Activated CD4-positive, alpha-beta T cell treated with anti-CD3 and anti-CD28 coated beads for 36 hours (primary cell): ENCODE results near the gene GATD1. TPM values are rescaled to one million over a fixed set of nuclear protein-coding genes. Genes with fewer than 3 reads are reported as not detected.

Experiments used
- ATAC-seq: fragments of 200-7000 bp; cut with Tn5 transposase; one replicate; pipeline ENCODE4 v1.10.0; 2021; ENCODE audit warnings: mild to moderate bottlenecking, moderate library complexity
- CTCF ChIA-PET: fragments of 350-600 bp; sonication (Branson Sonifier 250); formaldehyde crosslinking; loops from one replicate; lab custom pipeline; 2021; ENCODE audit warnings: antibody characterized with exemption; lab: Charles Lee
- POLR2A ChIA-PET: fragments of 350-600 bp; sonication (Branson Sonifier 250); formaldehyde crosslinking; loops from one replicate; lab custom pipeline; 2021; ENCODE audit warnings: antibody characterized with exemption, inconsistent platforms; lab: Charles Lee
- DNase-seq: peaks from one replicate; pipeline ENCODE4 v3.0.0-alpha.2; 2020
- H3K27ac Mint-ChIP-seq: one replicate; pipeline ENCODE4 v1.8.0; 2021; ENCODE audit warnings: mixed read lengths
- H3K27me3 Mint-ChIP-seq: one replicate; pipeline ENCODE4 v1.8.0; 2021; ENCODE audit warnings: mixed read lengths
- H3K36me3 Mint-ChIP-seq: one replicate; pipeline ENCODE4 v1.8.0; 2021; ENCODE audit warnings: low read depth, mixed read lengths
- H3K4me1 Mint-ChIP-seq: one replicate; pipeline ENCODE4 v1.8.0; 2021; ENCODE audit warnings: mixed read lengths
- H3K4me3 Mint-ChIP-seq: one replicate; pipeline ENCODE4 v1.8.0; 2021; ENCODE audit warnings: mild to moderate bottlenecking, moderate library complexity, mixed read lengths
- H3K9me3 Mint-ChIP-seq: one replicate; pipeline ENCODE4 v1.8.0; 2021; ENCODE audit warnings: low read depth, mixed read lengths
- intact Hi-C, 2 experiments: fragments of 100-400 bp; cut with DNase I in 1 of 2; cut with micrococcal nuclease in 1 of 2; formaldehyde crosslinking; loops; one replicate each; pipeline versions ENCODE4 v1.14.2 to v1.15.1; 2022 to 2024; cut with DNase I, micrococcal nuclease
- total RNA-seq, 2 experiments: library from RNA; stranded (reverse); gene quantifications; one replicate each; pipeline ENCODE4 v1.2.3, GENCODE V29; 2021

Gene GATD1
- total RNA-seq, 2 experiments from 2014 or later: 45.7 to 59.8 TPM

DNA sequence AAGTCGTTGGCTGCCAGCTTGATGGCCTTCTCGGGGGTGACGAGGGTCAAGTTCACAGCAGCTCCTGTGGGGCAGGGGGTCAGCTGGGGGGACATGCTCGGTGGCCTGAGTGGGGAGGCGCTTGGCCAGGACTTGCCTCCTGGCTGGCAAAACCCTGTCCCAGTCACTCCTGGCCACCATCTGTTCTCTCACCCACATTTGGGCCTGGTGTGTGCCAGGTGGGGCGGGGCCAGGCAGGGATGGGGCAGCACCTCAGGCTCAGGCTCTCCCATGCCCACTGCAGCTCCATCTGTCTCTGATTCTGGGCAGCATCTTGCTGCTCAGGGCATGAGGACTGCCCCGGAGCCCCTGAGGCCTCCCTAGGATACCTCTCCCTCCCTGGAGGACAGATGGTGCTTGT, 16.3 kb upstream of the GATD1 start:
- ATAC-seq (no peak), DNase-seq (no peak)
- POLR2A ChIA-PET: no interaction called here
- H3K4me3 Mint-ChIP-seq: no peak overlapping the region
- intact Hi-C loops: loop anchor here in 1 of 2 experiments (10.0 kb wide), 1 partner anchor 219 kb away; the partner anchor contains the start of gene PHRF1
- no peaks in the 10 kb centered on the region for H3K27me3 Mint-ChIP-seq
- CTCF ChIA-PET: no interaction called here
- no peaks in the 10 kb centered on the region for H3K9me3 Mint-ChIP-seq
- H3K27ac Mint-ChIP-seq: no peak overlapping the region
- peaks cover 17% of the 10 kb centered on the region for H3K36me3 Mint-ChIP-seq
- H3K4me1 Mint-ChIP-seq: peaks cover 13% of the 10 kb centered on the region

DNA sequence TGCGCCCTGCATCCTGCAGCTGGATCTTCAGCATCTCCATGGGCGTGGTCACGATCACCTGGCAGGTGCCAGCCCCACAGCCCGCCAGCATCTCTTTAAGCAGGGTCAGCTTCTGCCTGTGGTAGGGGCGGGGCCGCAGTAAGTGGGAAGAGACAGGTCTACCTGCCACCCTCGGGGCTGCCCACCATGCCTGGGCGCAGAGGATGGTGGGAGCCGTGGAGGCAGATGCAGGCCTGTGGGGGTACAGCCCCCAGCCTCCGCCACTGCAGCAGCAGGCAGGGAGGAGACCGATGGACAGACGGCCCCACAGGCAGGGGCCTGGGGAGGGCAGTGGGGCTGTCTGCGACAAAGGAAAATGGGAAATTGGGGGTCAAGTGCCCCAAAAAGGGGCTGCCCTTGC, 15.6 kb upstream of the GATD1 start:
- Mint-ChIP-seq H3K27ac (no peak overlapping the region), H3K9me3 (no peaks in the 10 kb centered on the region)

DNA sequence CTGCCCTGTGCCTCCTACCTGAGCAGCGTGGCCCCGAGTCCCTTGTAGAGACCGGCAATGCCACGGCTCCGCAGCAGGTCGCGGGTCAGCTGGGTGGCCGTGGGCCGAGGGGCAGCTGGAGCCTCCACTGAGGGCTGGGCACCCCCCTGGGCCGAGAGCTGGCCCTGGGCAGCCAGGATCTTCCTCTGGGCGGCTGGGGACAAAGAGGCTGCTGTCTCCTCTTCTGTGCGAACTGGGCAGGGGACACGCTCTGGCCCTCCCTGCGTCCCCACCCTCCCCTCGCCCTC, 15.2 kb upstream of the GATD1 start:
- H3K4me1 Mint-ChIP-seq: peaks cover 13% of the 10 kb centered on the region
- ATAC-seq: no peak
- peaks cover 17% of the 10 kb centered on the region for H3K36me3 Mint-ChIP-seq
- no peak overlapping the region for H3K4me3 Mint-ChIP-seq
- ChIA-PET CTCF (no interaction called here), POLR2A (no interaction called here)
- no peaks in the 10 kb centered on the region for H3K9me3 Mint-ChIP-seq
- H3K27me3 Mint-ChIP-seq: no peaks in the 10 kb centered on the region
- intact Hi-C loops: loop anchor here in 1 of 2 experiments (10.0 kb wide), 1 partner anchor 218 kb away; the partner anchor contains the start of gene PHRF1
- no peak for DNase-seq
- H3K27ac Mint-ChIP-seq: no peak overlapping the region

More for the DNA sequence above, 15.6 kb upstream of the GATD1 start:
- ChIA-PET POLR2A (no interaction called here), CTCF (no interaction called here)
- DNase-seq (no peak), ATAC-seq (no peak)
- H3K36me3 Mint-ChIP-seq: peaks cover 17% of the 10 kb centered on the region
- H3K4me1 Mint-ChIP-seq: peaks cover 13% of the 10 kb centered on the region
- intact Hi-C loops: loop anchor here in 1 of 2 experiments (10.0 kb wide), 1 partner anchor 218 kb away; the partner anchor contains the start of gene PHRF1
- H3K4me3 Mint-ChIP-seq: no peak overlapping the region
- no peaks in the 10 kb centered on the region for H3K27me3 Mint-ChIP-seq

DNA sequence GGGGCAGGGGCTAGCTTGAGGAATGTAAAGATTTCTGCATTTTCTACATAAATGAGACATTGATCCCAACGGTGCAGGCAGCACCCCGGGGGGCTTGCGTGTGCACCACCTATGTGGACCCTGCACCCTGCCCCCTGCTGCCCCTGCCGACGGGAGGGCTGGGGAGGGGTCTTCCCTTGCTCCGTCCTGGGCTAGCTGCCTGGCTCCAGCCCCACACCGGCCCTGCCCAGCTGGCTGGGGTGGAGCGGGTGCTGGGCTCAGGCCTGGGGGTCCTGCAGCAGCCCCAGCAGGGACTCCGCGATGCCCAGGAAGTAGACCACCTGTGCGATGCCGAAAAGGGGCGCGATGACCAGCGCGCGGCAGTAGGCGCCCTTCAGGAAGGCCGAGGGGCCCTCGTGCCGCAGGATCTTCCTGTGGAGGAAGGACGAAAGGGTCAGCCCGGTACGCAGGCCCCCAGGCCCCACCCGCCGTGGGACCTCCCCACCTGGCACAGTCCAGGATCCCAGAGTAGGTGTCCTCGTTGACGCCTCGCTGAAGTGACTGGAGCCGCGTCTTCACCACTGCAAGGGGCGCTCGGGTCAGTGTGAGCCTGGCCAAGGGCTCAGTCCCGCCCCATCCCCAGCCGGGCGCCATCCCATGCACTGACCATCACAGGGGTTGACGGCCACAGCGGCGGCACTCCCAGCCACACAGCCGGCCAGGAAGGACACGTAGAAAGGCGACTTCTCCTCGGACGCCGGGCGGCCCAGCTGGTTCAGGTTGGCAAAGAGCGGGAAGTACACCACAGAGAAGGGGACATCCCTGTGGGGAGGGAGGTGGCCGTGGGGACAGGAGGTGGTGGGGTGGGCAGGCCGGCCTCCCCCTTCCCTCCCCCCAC, 14.6 kb upstream of the GATD1 start:
- H3K4me1 Mint-ChIP-seq: peaks cover 12% of the 10 kb centered on the region
- peaks cover 17% of the 10 kb centered on the region for H3K36me3 Mint-ChIP-seq
- POLR2A ChIA-PET: no interaction called here
- H3K27me3 Mint-ChIP-seq: no peaks in the 10 kb centered on the region
- no peak overlapping the region for H3K4me3 Mint-ChIP-seq
- H3K9me3 Mint-ChIP-seq: no peaks in the 10 kb centered on the region
- ATAC-seq (no peak), DNase-seq (no peak)
- CTCF ChIA-PET: no interaction called here
- no peak overlapping the region for H3K27ac Mint-ChIP-seq
- intact Hi-C loops: loop anchor here in 1 of 2 experiments (10.0 kb wide), 1 partner anchor 217 kb away; the partner anchor contains the start of gene PHRF1

GRCh38 chr11:790721-791564, 13.7 kb upstream of the GATD1 start:
- Mint-ChIP-seq H3K9me3 (no peaks in the 10 kb centered on the region), H3K27ac (no peak overlapping the region), H3K36me3 (peaks cover 17% of the 10 kb centered on the region), H3K27me3 (no peaks in the 10 kb centered on the region), H3K4me3 (no peak overlapping the region), H3K4me1 (peaks cover 8% of the 10 kb centered on the region)
- peak; percentile 3 for ATAC-seq
- no peak for DNase-seq
- ChIA-PET CTCF (no interaction called here), POLR2A (no interaction called here)
- intact Hi-C loops: loop anchor here (1.0 to 10.0 kb wide), 2 partner anchors 14 to 216 kb away; partner anchors contain the start of genes GATD1 (in 1 of the 2) and PHRF1 (in 1 of the 2)

- ATAC-seq: peak; percentile 64
- DNase-seq: peak; percentile 76
- peaks cover 17% of the 10 kb centered on the region for H3K36me3 Mint-ChIP-seq
- CTCF ChIA-PET: interaction anchor here (0.6 kb wide), 1 partner anchor 15 kb away, joined by 3 read pairs; no protein-coding TSS in a partner anchor
- POLR2A ChIA-PET: interaction anchor here (0.6 kb wide), 1 partner anchor 16 kb away, joined by 8 read pairs; no protein-coding TSS in a partner anchor
- intact Hi-C loops: loop anchor here (1.0 to 10.0 kb wide), 2 partner anchors 13 to 215 kb away; partner anchors contain the start of genes GATD1 (in 1 of the 2) and PHRF1 (in 1 of the 2)
- no peaks in the 10 kb centered on the region for H3K9me3 Mint-ChIP-seq
- no peak within 1 kb of the TSS for H3K27ac Mint-ChIP-seq
- H3K4me3 Mint-ChIP-seq: peak within 1 kb of the TSS; percentile 28
- H3K27me3 Mint-ChIP-seq: no peaks in the 10 kb centered on the region
- peaks cover 6% of the 10 kb centered on the region for H3K4me1 Mint-ChIP-seq
These were observed 12.7 kb upstream of the GATD1 start, which contains the start of gene CEND1 for GRCh38 chr11:789943-790342. TSS of gene CEND1 (minus strand) at chr11:790090. CDS start at chr11:788576, 1,514 bp downstream.

- no peaks in the 10 kb centered on the region for H3K9me3 Mint-ChIP-seq
- peaks cover 3% of the 10 kb centered on the region for H3K4me1 Mint-ChIP-seq
- DNase-seq (no peak), ATAC-seq (no peak)
- H3K36me3 Mint-ChIP-seq: peaks cover 13% of the 10 kb centered on the region
- no peaks in the 10 kb centered on the region for H3K27me3 Mint-ChIP-seq
- H3K27ac Mint-ChIP-seq: no peak overlapping the region
- peak overlapping the region; percentile 28 for H3K4me3 Mint-ChIP-seq
- ChIA-PET POLR2A (interaction anchor here (0.6 kb wide), 1 partner anchor 17 kb away, joined by 8 read pairs; no protein-coding TSS in a partner anchor), CTCF (interaction anchor here (0.6 kb wide), 1 partner anchor 15 kb away, joined by 3 read pairs; no protein-coding TSS in a partner anchor)
- intact Hi-C loops: no loop called here
These were observed 12.0 kb upstream of the GATD1 start for GRCh38 chr11:788953-789940.

- ChIA-PET POLR2A (no interaction called here), CTCF (no interaction called here)
- Mint-ChIP-seq H3K4me1 (peaks cover 8% of the 10 kb centered on the region), H3K36me3 (peaks cover 13% of the 10 kb centered on the region), H3K27ac (no peak overlapping the region), H3K9me3 (no peaks in the 10 kb centered on the region), H3K4me3 (no peak overlapping the region), H3K27me3 (no peaks in the 10 kb centered on the region)
- DNase-seq (no peak), ATAC-seq (no peak)
- intact Hi-C loops: no loop called here
These were observed 10.8 kb upstream of the GATD1 start for GRCh38 chr11:788009-788640.

DNA sequence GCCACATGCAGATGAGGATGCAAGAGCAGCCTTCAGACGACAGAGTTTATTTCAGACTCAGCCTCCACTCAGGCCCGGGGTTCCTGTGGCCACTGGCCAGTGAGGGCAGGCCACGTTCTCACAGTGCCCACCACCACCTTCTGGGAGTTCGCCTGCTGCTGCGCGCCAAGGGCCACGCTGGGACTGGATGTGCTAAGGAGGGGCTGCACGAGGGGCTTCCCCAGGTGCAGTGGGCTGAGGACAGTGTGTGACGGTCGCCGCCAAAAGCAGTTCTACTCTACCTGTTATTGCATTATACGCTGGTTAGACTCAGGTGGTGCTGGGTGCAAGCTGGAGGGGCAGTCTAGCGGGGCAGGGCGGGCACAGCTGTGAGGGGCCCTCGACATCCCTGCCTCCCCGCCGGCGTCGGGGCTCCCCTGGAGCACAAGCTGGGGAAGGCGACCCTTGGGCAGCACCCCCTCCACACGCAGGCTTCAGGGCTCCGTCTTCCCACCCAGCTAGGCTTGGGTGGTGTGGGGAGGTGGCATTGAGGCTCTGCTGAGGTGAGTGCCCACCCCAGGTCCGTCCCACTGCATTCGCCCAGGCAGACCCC, 9.9 kb upstream of the GATD1 start:
- ATAC-seq: no peak
- H3K36me3 Mint-ChIP-seq: peaks cover 13% of the 10 kb centered on the region
- POLR2A ChIA-PET: no interaction called here
- intact Hi-C loops: no loop called here
- H3K27ac Mint-ChIP-seq: no peak overlapping the region
- CTCF ChIA-PET: no interaction called here
- no peaks in the 10 kb centered on the region for H3K9me3 Mint-ChIP-seq
- no peak for DNase-seq
- H3K4me3 Mint-ChIP-seq: no peak overlapping the region
- H3K27me3 Mint-ChIP-seq: no peaks in the 10 kb centered on the region
- peaks cover 8% of the 10 kb centered on the region for H3K4me1 Mint-ChIP-seq
